UCSD-AML1 (cell line): ENCODE data around the gene SCYGR4.
"Not testable (repeated sequence)": the region's sequence is repeated elsewhere in the genome, so short reads cannot be mapped to it uniquely, and the experiment has no call there.

Source experiments
- DNase-seq: peaks from one replicate; lab custom pipeline; 2025; ENCODE audit not compliant: unreplicated experiment; lab: John Stamatoyannopoulos, UW

The SCYGR4 gene, protein sequence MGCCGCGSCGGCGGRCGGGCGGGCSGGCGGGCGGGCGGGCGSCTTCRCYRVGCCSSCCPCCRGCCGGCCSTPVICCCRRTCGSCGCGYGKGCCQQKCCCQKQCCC

DNA sequence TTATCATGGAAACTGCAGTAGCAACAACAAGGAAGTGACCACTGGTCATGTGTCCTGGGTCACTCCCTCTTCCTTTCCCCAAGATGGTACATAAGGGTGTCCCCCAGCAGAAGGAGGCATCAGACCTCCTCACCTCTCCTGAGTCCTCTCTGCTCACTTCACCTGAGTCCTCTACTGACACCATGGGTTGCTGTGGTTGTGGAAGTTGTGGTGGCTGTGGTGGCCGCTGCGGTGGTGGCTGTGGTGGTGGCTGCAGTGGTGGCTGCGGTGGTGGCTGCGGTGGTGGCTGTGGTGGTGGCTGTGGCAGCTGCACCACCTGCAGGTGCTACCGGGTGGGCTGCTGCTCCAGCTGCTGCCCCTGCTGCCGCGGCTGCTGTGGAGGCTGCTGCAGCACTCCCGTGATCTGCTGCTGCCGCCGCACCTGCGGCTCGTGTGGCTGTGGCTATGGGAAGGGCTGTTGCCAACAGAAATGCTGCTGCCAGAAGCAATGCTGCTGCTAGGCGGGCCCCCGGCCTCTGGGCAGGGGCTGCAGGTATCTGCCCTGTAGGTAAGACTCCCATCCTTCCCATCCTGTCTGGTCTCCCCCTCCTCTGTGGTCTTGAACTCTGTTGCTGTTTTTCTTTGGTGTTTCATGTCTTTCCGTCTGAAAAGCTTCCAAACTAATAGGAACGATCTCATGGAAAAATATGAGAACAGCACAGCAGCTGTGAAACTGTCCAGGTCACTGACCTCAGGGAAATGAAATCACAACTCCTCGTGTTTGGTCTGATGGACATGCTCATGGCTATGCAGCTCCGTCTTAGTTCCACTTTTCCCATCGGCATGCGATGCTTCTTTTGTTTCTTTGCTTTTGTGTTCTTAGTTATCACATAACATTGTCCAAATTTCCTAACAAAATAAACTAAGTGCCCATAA is at the start of gene SCYGR4:
SCYGR4 (plus strand) TSS at position 183 of the 915 bp plus-strand sequence; CDS start at position 183, 0 bp downstream.
- no peak for DNase-seq

DNA sequence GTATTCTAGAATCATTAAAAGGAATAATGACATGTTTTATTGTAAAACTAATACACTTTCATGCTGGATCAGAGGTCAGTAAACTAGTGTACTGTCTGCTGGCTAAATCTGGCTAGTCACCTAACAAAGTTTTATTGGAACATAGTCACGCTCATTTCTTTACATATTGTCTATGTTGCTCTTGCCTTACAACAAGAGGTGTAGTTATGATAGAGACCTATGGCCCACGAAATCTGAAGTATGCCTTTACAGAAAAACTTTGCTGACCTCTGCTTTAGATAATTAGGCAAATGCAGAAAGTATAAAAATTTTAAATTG is 48.5 kb upstream of the SCYGR4 start:
- DNase-seq = no peak

DNA sequence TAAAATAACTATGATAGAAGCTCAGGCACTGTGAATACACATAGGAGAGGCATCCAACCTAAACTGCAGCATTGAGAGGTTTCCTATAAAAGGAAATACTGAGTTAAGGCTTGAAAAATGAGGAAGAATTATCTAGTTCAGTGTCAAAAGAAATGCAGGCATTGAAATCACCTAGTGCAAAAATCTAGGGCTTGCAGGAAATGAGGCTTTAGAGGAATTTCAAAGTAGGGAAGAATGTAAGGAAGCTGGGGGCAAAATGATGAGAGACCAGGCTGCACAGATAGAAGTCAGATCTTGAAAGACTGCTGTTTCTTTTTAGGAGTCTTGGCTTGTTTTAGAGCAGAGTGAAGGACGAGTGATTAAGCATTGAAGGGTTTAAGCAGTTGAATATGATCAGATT is 46.7 kb upstream of the SCYGR4 start:
- DNase-seq = no peak

DNA sequence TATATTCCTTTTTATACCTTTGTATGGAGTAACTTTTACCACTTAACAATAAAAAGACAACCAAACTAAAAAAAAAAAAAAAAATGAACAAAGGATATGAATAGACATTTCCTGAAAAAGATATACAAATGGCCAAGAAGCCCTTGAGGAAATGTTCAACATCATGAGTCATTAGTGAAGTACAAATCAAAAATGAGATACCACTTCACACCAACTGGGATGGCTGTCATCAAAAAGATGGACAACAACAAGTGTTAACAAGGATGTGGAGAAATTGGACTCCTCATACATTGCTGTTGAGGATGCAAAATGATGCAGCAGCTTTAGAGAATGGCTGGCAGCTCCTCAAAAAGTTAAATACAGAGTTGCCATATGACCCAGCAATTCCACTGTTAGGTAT is 41.2 kb upstream of the SCYGR4 start:
- DNase-seq = no peak

DNA sequence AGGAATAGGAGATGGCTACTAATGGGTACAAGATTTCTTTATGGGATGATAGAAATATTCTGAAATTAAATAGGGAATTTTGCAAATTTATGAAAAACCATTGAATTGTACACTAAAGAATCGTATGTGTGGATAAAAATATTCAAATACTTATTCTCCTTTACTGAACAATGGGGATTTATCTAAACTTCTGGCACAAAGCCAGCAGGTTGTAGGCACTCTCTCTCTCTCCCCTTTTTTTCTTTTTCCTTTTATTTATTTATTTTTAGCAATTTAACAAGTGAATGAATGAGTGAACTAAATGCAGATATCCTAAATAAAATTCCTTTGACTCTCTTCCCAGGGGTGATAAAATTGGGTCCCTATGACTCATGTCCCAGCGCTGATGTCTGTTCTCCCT is 40.5 kb upstream of the SCYGR4 start:
- DNase-seq = no peak

DNA sequence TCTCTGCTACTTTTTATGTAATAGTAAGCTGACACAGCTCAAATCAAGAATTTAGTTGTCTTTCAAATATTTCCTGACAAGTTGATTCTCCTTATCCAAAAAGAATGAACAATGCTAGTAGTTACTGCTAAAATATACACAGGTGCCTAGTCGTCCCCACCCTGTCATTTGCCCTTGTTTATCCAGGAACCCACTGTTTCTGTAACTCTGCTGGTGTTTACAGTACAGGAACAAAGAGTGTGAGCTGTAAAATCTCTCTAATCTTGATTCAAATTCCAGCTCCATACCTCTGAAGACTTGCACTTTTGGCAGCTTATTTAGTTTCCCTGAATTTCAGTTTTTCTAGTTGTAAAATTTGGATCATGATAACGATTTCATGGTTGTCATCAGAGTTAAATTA is 39.7 kb upstream of the SCYGR4 start:
- DNase-seq = no peak

DNA sequence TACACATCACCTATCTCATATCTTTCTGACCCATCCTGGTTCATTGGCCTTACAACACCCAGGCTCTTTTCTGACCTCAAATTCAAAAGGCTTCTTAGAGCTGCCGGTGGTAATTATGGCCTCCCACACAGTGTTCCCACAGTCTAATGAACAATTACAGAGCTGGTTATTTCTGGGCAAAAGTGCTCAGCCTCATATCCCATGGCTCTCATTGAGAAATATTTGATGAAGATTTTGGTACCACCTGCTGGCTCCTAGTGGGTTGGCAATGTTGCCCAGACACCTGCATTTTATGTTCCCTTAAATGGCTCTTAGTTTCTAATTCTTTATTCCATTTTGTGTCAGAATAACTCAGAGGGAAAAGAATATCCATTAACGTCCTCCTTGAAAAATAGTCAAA is 38.7 kb upstream of the SCYGR4 start:
- DNase-seq = no peak

DNA sequence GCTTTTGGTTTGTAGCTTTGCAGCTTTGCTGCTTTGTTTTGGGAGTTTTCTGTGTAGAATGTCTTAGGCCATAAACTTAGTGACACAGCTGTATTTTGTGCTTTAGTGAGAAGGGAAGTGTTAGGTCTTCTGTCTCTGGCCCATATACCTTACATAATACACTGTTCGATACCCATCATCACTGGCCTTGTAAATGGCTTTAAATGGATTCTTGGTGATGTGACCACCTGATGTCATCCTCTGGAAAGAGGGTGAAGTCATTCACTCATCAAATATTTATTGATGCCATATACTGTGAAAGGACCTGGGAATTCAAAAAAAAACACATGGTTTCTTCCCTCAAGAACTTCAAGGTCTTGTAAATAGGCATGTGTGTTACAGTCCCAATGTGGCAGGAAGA is 37.5 kb upstream of the SCYGR4 start:
- DNase-seq = no peak

DNA sequence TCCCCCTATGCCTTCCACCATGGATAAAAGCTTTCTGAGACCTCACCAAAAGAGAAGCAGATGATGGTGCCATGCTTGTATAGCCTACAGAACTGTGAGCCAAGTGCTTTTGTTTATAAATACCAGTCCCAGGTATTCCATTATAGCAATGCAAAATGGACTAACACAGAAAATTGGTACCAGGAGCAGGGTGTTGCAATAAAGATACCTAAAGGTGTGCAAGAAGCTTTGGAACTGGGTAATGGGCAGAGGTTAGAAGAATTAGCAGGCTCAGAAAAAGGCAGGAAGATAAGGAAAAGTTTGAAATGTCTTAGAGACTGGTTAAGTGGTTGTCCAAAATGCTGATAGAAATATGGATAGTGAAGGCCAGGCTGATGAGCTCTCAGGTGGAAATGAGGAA is 34.9 kb upstream of the SCYGR4 start:
- DNase-seq = no peak

DNA sequence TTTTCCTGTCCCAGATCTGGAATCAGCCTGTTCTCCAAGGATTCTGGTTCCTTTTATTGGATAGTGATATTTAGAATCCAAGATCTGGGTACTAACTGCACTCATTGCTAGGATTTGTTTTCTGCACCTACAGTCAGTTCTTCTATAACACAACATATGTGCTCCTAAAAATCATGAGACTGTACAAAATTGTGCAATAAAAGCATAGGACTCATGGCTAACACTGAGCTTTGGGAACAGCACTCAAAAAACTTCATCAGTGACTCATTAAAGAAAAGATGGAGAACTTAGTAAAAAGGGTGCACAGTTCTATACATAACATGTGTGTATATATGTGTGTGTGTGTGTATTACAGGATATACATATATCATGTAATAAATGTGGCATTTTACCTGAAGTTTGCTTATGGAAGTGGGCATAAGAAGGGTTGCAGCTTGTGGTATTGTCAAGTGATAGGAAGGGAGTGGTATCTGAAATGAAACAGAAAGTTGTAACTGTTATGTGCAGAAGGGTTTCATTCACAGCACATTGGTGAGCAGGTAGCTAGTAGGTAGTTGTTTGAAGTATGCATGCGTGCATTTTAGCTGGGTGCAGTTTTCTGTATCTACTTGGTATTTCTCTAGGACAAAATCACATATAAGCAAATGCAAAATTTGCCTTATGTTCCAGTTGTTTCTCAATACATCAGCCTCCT is 24.5 kb upstream of the SCYGR4 start:
- no peak for DNase-seq

DNA sequence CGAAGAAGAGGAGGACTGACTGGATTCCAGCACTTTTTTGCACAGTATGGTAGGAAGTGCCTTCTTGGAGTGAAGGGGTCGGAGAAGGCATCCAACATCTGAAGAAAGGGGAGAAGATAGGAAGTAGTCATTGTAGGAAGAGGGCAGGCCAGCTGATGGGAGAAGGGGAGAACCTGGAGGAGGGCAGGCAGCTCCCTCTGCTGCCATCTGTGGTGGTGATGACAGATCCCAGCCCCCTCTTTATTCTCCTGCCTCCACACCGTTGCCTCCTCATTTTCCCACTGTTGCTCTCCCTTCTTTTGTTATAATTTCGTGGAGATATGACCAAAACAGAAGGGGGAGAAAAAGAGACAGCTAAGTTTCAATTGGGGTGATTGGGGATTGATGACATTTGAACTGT is 21.5 kb upstream of the SCYGR4 start:
- DNase-seq = no peak

DNA sequence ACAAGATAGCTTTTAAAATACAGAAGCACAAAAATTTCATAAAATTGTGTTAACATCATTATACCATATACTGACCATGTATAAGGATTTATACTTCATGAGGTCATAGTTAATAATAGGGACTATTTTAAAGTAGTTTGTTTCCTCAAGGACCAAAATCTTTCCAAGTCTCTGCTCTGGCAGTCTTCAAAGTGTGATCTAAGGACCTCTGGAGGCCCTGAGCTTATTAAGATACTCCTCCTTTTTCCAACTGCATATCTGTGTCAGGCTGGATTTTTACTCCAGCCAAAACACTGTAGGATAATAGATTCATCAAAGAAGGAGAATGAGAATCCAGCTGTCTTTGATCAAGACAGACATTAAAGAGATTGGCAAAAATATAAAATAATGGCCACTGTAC is 20.3 kb upstream of the SCYGR4 start:
- DNase-seq = no peak

DNA sequence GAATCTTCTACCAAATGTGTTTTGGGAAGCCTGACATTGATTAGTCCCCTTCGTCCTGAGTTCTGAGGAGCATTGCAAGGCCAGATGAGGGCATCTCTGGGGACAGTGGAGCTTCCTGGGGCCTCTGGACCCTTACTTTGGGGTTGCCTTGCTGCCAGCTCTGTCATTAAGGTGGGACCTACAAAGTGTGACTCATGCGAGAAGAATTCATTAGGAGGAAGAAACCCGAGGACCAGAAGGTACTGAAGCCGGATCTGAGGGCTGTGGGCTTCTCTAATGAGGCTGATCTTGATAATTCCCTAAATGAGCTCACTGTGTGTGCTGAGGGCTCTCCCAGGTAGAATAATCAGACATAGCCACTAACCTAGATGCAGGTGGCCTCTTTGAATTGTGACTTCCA is 19.3 kb upstream of the SCYGR4 start:
- DNase-seq = no peak

DNA sequence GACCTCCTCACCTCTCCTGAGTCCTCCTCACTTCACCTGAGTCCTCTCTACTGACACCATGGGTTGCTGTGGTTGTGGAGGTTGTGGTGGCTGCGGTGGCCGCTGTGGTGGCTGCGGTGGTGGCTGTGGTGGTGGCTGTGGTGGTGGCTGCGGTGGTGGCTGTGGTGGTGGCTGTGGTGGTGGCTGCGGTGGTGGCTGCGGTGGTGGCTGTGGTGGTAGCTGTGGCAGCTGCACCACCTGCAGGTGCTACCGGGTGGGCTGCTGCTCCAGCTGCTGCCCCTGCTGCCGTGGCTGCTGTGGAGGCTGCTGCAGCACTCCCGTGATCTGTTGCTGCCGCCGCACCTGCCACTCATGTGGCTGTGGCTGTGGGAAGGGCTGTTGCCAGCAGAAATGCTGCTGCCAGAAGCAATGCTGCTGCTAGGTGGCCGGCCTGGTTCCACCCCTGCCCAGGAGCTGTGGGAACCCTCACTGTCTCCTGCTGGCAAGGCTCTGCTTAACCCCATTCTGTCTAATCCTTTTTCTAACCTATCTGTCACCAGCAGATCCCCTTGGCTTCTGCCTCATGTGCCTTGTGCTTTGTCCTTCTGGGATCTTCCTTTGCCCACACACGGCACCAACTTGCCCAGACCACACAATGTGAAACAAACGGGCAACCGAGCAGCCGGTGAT is 18.3 kb upstream of the SCYGR4 start, which contains the start of gene SCYGR2:
SCYGR2 (plus strand) TSS at position 59 of the 669 bp plus-strand sequence; CDS start at position 59, 0 bp downstream.
- DNase-seq = not testable (repeated sequence)

DNA sequence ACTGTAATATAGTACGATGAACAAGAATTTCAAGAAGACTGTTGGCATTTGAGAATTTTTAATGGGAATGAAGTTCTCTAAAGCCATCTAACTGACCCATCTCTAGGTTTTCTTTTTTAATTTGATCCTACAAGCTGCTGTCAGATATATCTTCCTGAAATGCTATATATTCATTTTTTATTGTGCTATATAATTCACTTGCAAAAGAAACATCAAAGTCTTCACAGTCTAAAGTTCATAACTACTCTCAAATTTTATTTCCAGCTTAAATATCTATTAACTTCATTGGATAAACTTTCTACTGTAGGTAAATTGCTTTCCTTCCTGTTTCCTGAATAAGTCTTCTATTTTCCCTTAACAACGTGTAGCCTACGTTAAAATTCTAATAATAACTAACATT is 14.9 kb upstream of the SCYGR4 start:
- no peak for DNase-seq

DNA sequence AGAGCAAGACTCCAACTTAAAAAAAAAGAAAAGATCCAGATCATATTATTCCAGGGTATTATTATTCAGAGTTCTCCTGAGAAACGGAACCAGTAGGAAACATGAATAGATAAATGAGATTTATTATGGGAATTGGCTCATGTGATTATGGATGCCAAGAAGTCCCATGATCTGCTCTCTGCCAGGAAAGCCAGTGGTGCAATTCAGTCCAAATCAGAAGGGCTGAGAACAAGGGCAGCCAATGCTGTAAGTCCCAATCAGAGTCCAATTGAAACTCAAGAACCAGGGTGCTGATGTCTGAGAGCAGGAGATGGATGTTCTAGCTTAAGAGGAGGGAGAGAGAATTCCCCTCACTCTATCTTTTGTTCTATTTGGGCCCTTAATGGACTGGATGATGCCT is 10.8 kb upstream of the SCYGR4 start:
- no peak for DNase-seq

DNA sequence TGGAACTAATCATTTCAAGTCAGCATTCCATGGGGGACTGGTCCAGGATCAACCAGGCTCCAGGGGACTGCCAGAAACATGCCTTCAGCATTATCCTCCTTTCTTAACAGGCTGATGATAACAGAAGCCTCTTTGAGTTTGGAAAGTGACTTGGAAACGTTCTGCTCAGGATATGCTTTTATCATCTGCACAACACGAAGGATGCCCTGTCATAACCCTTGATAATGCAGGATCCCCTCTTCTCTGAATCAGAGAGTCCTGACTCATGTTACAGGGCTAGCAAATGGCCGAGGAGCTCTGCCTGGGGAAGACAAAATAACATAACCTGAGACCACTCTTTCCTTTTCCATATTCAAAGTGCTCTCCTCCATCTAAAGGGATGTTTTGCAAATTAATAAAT is 9.4 kb upstream of the SCYGR4 start:
- no peak for DNase-seq

DNA sequence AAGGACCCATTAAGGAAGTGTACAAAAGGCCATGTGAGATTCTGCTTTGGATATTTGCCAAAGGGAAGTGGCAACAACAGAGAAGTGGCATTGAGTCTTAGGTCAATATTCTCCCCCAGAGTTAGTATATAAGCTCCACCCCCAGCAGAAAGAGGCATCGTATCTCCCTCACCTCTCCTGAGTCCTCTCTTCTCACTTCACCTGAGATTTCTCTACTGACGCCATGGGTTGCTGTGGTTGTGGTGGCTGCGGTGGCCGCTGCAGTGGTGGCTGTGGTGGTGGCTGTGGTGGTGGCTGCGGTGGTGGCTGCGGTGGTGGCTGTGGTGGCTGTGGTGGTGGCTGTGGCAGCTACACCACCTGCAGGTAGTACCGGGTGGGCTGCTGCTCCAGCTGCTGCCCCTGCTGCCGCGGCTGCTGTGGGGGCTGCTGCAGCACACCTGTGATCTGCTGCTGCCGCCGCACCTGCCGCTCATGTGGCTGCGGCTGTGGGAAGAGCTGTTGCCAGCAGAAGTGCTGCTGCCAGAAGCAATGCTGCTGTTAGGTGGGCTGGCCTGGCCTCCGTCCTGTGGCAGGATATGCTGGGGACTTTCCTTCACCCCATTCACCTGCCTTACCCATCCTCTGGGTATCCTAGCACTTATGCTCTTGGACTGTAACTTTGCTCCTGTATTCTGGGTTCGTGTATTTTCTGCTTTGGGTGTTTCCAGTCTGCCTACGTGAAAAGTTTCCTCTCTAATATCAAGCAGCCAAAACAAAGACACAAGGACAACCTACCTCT is 8.5 kb upstream of the SCYGR4 start:
- DNase-seq = peak; percentile 18

DNA sequence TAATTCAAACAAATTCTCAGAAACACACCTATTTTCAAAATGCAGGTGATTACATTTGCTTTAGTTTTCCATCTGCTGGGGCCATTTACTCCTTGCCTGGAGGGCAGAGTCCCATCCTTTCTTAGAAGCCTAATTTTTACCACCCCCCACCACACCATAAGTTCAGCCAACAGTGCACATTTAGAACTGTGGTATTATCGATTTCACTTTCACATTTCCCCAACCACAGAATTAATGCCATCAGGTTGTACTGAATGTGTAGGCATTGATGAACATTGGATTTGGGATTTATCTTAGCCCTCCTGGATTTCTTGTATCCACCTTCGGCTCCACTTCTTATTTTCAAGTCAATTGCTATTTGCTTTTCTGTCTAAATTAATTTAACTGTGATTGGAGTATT is 7.2 kb upstream of the SCYGR4 start:
- no peak for DNase-seq

DNA sequence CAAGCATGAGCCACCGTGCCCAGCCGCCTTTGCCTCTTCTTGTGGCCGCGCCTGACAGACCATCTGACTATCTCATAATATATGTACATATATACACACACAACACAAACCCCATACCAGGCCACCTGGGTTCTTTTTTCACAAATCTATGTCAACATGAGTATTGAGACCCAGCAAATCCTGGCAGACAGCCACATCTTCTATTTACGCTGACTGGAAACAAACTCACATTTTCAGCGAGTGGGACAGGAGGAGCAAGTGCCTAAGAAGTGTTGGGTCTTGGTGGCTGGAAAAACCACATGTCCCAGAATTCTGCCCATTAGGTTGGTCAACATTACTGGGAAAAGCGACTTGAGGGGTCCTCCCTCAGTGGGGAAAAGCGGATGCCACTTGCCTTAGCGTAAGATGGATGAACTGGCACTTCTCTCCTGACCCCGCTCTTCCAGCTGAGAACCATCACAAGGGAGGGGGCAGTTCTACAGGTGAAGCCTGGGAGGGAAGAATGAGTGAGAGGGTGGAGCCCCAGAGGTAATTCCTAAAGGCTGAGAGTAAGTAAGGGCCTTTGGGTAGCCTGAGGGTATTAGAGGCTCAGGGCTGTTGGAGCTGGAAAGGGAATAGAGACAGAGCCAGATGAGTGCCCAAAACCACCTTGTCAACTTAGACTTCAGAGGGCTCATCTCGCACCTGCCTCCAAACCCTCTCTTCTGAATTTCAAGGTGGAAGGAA is 4.6 kb upstream of the SCYGR4 start:
- no peak for DNase-seq
